Activated CD4-positive, alpha-beta T cell treated with anti-CD3 and anti-CD28 coated beads, Interleukin-2, amount 10 ng/mL, durations not matched to agents 7 days and 5 days (primary cell): Measurements from ENCODE around the gene LIPA. TPM values are rescaled to one million over a fixed set of nuclear protein-coding genes. Genes with fewer than 3 reads are reported as not detected.
"Not testable (repeated sequence)": the region's sequence is repeated elsewhere in the genome, so short reads cannot be mapped to it uniquely, and the experiment has no call there.

Experiments used
- CTCF ChIA-PET: fragments of 350-600 bp; sonication (Branson Sonifier 250); formaldehyde crosslinking; loops from one replicate; lab custom pipeline; 2021; ENCODE audit warnings: antibody characterized with exemption; lab: Charles Lee
- POLR2A ChIA-PET: fragments of 350-600 bp; sonication (Branson Sonifier 250); formaldehyde crosslinking; loops from one replicate; lab custom pipeline; 2021; ENCODE audit warnings: antibody characterized with exemption; lab: Charles Lee
- DNase-seq: peaks from one replicate; pipeline ENCODE4 v3.0.0-alpha.2; 2020
- H3K27ac Mint-ChIP-seq: one replicate; pipeline ENCODE4 v1.8.0; 2021; ENCODE audit warnings: mild to moderate bottlenecking, moderate library complexity, mixed read lengths
- H3K27me3 Mint-ChIP-seq: one replicate; pipeline ENCODE4 v1.8.0; 2021; ENCODE audit warnings: mixed read lengths
- H3K36me3 Mint-ChIP-seq: one replicate; pipeline ENCODE4 v1.8.0; 2021; ENCODE audit warnings: low read depth, mixed read lengths
- H3K4me1 Mint-ChIP-seq: one replicate; pipeline ENCODE4 v1.8.0; 2021; ENCODE audit warnings: mixed read lengths
- H3K4me3 Mint-ChIP-seq: one replicate; pipeline ENCODE4 v1.8.0; 2021; ENCODE audit warnings: mild to moderate bottlenecking, moderate library complexity, mixed read lengths
- H3K9me3 Mint-ChIP-seq: one replicate; pipeline ENCODE4 v1.8.0; 2021; ENCODE audit warnings: mixed read lengths
- total RNA-seq, 2 experiments: library from RNA; stranded (reverse); gene quantifications; one replicate each; pipeline ENCODE4 v1.2.3, GENCODE V29; 2021

The LIPA gene
- total RNA-seq = 10 to 100 TPM; 32.6 to 34.3 TPM

DNA sequence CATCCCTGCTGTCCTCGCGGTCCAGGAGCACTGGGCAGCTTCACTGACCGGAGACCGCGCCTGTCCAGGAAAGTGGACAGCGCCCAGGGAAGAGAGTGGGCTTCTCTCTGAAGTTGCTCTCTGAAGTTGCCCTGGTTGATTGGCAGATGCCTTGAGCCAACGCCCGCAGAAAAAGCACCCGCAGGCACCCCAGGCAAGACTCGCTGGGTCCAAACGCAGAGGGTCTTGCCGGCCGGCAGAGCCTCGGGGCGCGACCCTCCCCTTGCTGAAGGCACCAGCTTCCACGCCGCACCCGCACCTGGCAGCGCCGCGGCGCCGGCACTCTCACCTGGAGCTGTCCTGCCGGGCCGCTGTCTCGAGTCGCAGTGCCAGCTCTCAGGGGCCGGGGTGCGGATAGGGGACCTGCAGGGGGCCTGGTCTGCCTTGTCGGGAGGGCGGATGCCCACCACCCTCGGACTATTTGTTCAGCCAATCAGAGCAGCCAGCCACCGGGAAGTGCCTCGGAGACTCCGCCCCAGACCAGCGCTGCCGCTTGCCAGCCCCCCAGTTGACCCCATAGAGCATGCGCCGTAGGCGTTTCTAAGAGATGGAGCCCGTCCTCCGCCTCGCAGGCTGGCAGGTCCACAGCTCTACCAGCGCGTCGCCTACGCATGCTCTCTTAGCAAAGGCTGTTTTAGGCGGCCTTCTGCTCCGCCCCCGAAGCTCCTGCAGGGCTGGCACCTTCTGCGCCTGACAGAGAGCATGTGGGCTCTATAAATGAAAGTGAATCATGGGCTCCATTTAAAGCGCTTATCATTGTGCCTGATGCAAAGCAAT is at the start of gene LIPA:
LIPA (minus strand) TSS at position 367 of the 816 bp plus-strand sequence. CDS start 4,127 bp downstream, outside the sequence.
- Mint-ChIP-seq H3K9me3 (peaks cover 21% of the 10 kb centered on the region), H3K27me3 (peaks cover 2% of the 10 kb centered on the region), H3K4me3 (peak within 1 kb of the TSS; percentile 82), H3K36me3 (peaks cover 19% of the 10 kb centered on the region), H3K27ac (peak within 1 kb of the TSS; percentile 84), H3K4me1 (peaks cover 27% of the 10 kb centered on the region)
- POLR2A ChIA-PET = no interaction called here
- DNase-seq = peak; percentile 96
- CTCF ChIA-PET = interaction anchor here (0.6 to 1.4 kb wide), 7 partner anchors 9 to 354 kb away, joined by 3 to 7 read pairs (median 4); no protein-coding TSS in a partner anchor

DNA sequence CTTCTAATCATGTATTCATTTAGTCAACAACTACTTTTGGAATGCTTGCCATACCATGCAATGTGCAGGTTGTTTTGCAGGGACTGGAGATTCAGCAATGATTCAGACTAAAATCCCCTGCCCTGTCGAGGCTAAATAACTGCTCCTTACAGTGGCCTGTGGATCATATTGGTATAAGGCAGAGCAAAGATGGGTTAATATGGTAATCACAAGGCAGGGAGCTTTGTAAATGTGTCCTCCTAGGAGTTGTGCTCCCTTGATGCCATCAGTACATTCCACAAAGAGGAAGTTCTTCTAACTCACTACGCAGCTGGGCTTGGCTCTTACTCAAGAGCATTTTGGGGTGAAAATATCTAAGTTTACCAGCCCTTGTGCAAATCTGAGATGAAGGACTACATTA is 49.7 kb upstream of the LIPA start:
- Mint-ChIP-seq H3K27me3 (peaks cover 2% of the 10 kb centered on the region), H3K4me3 (peak overlapping the region; percentile 95), H3K4me1 (peaks cover 46% of the 10 kb centered on the region), H3K9me3 (peaks cover 10% of the 10 kb centered on the region), H3K27ac (peak overlapping the region; percentile 97), H3K36me3 (peaks cover 38% of the 10 kb centered on the region)
- no peak for DNase-seq
- ChIA-PET POLR2A (interaction anchor here (0.6 to 1.3 kb wide), 5 partner anchors 26 to 112 kb away, joined by 3 to 5 read pairs (median 5); partner anchors contain the start of genes IFIT1 and IFIT3), CTCF (interaction anchor here (1.4 kb wide), 1 partner anchor 103 kb away, joined by 3 read pairs; no protein-coding TSS in a partner anchor)

DNA sequence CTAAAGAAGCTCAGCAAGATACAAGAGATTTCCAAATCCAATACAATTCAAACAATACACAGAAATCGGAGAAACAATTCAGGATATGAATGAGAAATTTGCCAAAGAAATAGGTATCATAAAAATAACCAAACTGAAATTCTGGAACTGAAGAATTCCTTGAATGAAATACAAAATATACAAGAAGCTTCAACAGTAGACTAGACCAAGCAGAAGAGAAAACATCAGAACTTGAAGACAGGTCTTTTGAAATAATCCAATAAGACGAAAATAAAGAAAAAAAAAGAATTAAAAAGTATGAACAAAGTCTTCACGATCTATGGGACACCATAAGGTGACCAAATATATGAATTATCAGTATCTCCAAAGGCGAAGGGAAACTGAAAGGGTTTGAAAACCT is 47.5 kb upstream of the LIPA start:
- CTCF ChIA-PET = no interaction called here
- no peak overlapping the region for H3K27ac Mint-ChIP-seq
- H3K9me3 Mint-ChIP-seq = peaks cover 10% of the 10 kb centered on the region
- no peak for DNase-seq
- peaks cover 17% of the 10 kb centered on the region for H3K36me3 Mint-ChIP-seq
- H3K4me1 Mint-ChIP-seq = peaks cover 60% of the 10 kb centered on the region
- H3K4me3 Mint-ChIP-seq = no peak overlapping the region
- POLR2A ChIA-PET = no interaction called here
- peaks cover 2% of the 10 kb centered on the region for H3K27me3 Mint-ChIP-seq

DNA sequence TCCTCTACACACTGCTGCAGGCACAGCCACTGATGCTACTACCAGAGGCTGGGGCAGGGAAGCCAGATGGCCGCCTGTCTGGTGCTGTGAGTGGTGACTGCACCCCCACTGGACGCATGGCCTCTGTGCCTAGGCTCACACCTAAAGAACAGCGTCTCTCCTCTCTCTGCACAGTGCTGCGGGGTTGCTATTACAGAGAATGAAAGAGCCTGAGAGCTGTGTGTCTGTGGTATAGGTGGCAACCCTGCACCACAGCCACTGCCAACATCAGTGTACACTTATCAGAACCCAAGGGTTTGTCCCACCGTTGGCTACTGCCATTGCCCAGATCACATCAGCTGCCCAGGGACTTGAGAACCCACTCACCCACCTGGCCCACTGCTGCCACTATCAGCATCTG is 46.2 kb upstream of the LIPA start:
- Mint-ChIP-seq H3K27me3 (peaks cover 4% of the 10 kb centered on the region), H3K9me3 (peaks cover 10% of the 10 kb centered on the region), H3K36me3 (peaks cover 14% of the 10 kb centered on the region), H3K4me1 (peaks cover 53% of the 10 kb centered on the region), H3K4me3 (no peak overlapping the region), H3K27ac (no peak overlapping the region)
- CTCF ChIA-PET = interaction anchor here (0.6 to 0.9 kb wide), 2 partner anchors 9 to 91 kb away, joined by 3 to 4 read pairs; no protein-coding TSS in a partner anchor
- DNase-seq = no peak
- POLR2A ChIA-PET = no interaction called here

DNA sequence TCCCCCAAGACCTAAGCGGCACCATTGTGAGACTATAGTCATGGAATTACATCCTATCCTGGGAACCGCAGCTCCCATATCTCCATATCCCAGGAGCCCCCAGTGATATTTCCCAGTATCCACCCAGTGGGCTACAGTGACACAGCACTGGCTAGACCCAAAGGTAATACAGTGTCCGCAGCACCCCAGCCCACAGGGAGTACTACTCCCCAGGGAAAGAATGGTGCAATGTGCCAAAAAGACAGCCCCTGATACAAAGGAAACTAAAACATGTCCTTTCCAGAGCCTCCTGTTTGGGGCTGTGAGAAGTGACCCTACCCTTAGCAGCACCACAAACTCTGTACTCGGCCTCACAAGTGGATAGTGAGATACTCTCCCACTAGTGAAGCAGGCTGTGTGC is 45.8 kb upstream of the LIPA start:
- Mint-ChIP-seq H3K27me3 (peaks cover 4% of the 10 kb centered on the region), H3K4me1 (peaks cover 49% of the 10 kb centered on the region), H3K9me3 (peaks cover 10% of the 10 kb centered on the region), H3K4me3 (no peak overlapping the region), H3K27ac (no peak overlapping the region), H3K36me3 (peaks cover 14% of the 10 kb centered on the region)
- CTCF ChIA-PET = interaction anchor here (0.6 to 0.9 kb wide), 2 partner anchors 9 to 91 kb away, joined by 3 to 4 read pairs; no protein-coding TSS in a partner anchor
- POLR2A ChIA-PET = no interaction called here
- no peak for DNase-seq

- H3K4me1 Mint-ChIP-seq = peaks cover 43% of the 10 kb centered on the region
- H3K4me3 Mint-ChIP-seq = no peak overlapping the region
- peaks cover 10% of the 10 kb centered on the region for H3K9me3 Mint-ChIP-seq
- peaks cover 6% of the 10 kb centered on the region for H3K27me3 Mint-ChIP-seq
- POLR2A ChIA-PET = no interaction called here
- no peak for DNase-seq
- peaks cover 14% of the 10 kb centered on the region for H3K36me3 Mint-ChIP-seq
- CTCF ChIA-PET = no interaction called here
- peak overlapping the region; percentile 31 for H3K27ac Mint-ChIP-seq
Measured at GRCh38 chr10:89296220-89296648, 44.7 kb upstream of the LIPA start.

DNA sequence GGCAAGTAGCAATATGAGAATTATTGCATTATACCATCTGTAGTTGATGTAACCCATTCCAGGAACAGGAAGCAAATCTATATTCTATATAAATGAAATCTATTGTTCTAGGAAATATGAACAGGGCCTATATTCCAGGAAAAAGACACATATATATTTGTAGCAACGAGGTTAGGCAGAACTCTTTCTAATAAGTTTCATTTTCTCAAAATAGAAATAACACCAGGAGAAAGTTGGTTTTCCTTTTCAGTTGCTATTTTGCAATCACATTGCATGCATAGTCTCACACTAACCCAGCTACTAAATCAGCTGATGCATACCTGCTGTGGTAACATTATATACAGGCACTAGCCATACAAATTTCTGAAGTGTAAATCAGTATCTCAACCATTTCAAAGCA is 44.0 kb upstream of the LIPA start:
- no peak for DNase-seq
- CTCF ChIA-PET = no interaction called here
- H3K4me3 Mint-ChIP-seq = no peak overlapping the region
- H3K9me3 Mint-ChIP-seq = peaks cover 10% of the 10 kb centered on the region
- POLR2A ChIA-PET = interaction anchor here (0.6 kb wide), 1 partner anchor 37 kb away, joined by 3 read pairs; no protein-coding TSS in a partner anchor
- H3K27me3 Mint-ChIP-seq = peaks cover 6% of the 10 kb centered on the region
- H3K27ac Mint-ChIP-seq = peak overlapping the region; percentile 76
- peaks cover 14% of the 10 kb centered on the region for H3K36me3 Mint-ChIP-seq
- H3K4me1 Mint-ChIP-seq = peaks cover 38% of the 10 kb centered on the region

- peaks cover 37% of the 10 kb centered on the region for H3K4me1 Mint-ChIP-seq
- H3K27me3 Mint-ChIP-seq = peaks cover 6% of the 10 kb centered on the region
- ChIA-PET CTCF (interaction anchor here (0.6 kb wide), 2 partner anchors 69 to 540 kb away, joined by 3 to 4 read pairs; no protein-coding TSS in a partner anchor), POLR2A (no interaction called here)
- no peak for DNase-seq
- no peak overlapping the region for H3K27ac Mint-ChIP-seq
- peaks cover 14% of the 10 kb centered on the region for H3K36me3 Mint-ChIP-seq
- H3K9me3 Mint-ChIP-seq = peaks cover 10% of the 10 kb centered on the region
- no peak overlapping the region for H3K4me3 Mint-ChIP-seq
Measured at GRCh38 chr10:89294721-89295239, 43.2 kb upstream of the LIPA start.

DNA sequence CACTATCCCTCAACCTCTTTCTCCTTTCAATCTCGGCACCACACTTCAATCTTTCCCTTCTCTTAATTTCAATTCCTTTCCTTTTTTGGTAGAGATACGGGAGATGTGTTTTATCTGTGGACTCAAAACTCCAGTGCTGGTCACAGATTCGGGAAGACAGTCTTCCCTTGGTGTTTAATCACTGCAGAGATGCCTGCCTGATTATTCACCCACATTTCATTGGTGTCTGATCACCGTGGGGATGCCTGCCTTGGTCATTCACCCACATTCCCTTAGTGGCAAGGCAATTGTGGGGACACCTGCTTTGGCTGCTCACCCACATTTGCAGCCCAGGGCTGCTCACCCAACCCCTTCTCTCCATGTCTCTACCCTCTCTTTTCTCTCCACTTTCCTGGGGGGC is 33.7 kb upstream of the LIPA start:
- peaks cover 20% of the 10 kb centered on the region for H3K27me3 Mint-ChIP-seq
- H3K4me1 Mint-ChIP-seq, POLR2A ChIA-PET, H3K9me3 Mint-ChIP-seq, H3K27ac Mint-ChIP-seq, DNase-seq, H3K4me3 Mint-ChIP-seq, CTCF ChIA-PET, H3K36me3 Mint-ChIP-seq: not testable (repeated sequence)

GRCh38 chr10:89284711-89285110 is 33.1 kb upstream of the LIPA start:
- H3K9me3 Mint-ChIP-seq, H3K27ac Mint-ChIP-seq, H3K4me3 Mint-ChIP-seq, DNase-seq, POLR2A ChIA-PET, H3K36me3 Mint-ChIP-seq, H3K4me1 Mint-ChIP-seq, CTCF ChIA-PET: not testable (repeated sequence)
- peaks cover 20% of the 10 kb centered on the region for H3K27me3 Mint-ChIP-seq

DNA sequence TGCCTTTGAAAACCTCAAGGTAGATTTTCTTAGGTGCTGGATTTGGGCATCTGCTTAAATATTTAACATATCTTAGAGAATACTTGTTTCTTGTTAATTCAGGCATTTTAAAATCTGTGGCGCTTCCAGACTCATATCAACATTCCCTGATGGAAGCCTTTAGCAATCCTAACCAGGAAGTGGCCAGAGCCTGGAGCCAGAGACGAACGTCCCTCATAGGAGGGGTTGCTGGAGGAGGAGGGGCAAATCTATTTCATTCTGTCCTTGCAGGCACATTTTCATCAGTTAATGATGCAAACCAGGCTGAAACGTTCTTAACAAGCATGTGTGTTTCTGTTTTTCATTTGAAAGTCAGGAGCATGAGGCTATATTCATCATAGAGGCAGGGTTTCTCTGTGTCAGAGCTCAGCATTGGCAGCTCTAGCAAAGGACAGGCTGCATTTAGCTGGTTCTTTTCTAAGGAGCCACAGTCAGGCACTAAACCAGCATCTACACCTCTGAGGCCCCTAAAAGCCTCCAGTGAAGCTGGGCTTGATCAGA is 32.4 kb upstream of the LIPA start:
- Mint-ChIP-seq H3K9me3 (no peaks in the 10 kb centered on the region), H3K27me3 (peaks cover 20% of the 10 kb centered on the region), H3K27ac (no peak overlapping the region), H3K36me3 (no peaks in the 10 kb centered on the region), H3K4me1 (no peaks in the 10 kb centered on the region), H3K4me3 (no peak overlapping the region)
- ChIA-PET POLR2A (no interaction called here), CTCF (interaction anchor here (1.7 kb wide), 1 partner anchor 12 kb away, joined by 4 read pairs; no protein-coding TSS in a partner anchor)
- no peak for DNase-seq

GRCh38 chr10:89283025-89283935 is 31.7 kb upstream of the LIPA start:
- no peak overlapping the region for H3K4me3 Mint-ChIP-seq
- H3K27me3 Mint-ChIP-seq = peaks cover 20% of the 10 kb centered on the region
- H3K36me3 Mint-ChIP-seq = no peaks in the 10 kb centered on the region
- H3K27ac Mint-ChIP-seq = no peak overlapping the region
- ChIA-PET POLR2A (no interaction called here), CTCF (interaction anchor here (0.6 to 1.7 kb wide), 2 partner anchors 12 to 712 kb away, joined by 3 to 4 read pairs; no protein-coding TSS in a partner anchor)
- DNase-seq = no peak
- no peaks in the 10 kb centered on the region for H3K9me3 Mint-ChIP-seq
- H3K4me1 Mint-ChIP-seq = no peaks in the 10 kb centered on the region
